Measurements from ENCODE around the gene STRADB.
"Not testable (repeated sequence)": the region's sequence is repeated elsewhere in the genome, so short reads cannot be mapped to it uniquely, and the experiment has no call there.

Gene STRADB

DNA sequence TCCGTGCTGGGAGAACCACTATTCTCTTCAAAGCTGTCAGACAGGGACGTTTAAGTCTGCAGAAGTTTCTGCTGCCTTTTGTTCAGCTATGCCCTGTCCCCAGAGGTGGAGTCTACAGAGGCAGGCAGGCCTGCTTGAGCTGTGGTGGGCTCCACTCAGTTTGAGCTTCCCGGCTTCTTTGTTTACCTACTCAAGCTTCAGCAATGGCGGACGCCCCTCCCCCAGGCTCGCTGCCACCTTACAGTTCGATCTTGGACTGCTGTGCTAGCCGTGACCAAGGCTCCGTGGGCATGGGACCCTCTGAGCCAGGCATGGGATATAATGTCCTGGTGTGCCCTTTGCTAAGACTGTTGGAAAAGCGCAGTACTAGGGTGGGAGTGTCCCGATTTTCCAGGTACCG lies 21.2 kb upstream of the STRADB start:
- DNase-seq (ENCODE audit: low read depth) = not testable (repeated sequence)

DNA sequence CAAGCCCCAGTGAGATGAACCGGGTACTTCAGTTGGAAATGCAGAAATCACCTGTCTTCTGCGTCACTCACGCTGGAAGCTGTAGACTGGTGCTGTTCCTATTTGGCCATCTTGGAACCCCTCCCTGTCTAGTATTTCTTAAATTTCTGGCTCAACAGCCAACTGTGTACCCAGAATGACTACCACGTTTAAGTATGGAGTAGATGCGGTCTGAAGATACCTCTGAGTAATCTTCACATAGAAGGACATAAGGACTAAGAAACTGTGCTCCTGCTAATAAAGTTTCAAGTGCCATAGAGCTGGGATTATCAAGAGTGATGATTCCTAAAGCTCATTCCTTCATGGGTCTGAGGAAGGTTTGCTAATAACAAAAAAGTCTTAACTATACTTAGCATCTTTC lies 20.7 kb upstream of the STRADB start:
- no peak for DNase-seq (ENCODE audit: low read depth)

DNA sequence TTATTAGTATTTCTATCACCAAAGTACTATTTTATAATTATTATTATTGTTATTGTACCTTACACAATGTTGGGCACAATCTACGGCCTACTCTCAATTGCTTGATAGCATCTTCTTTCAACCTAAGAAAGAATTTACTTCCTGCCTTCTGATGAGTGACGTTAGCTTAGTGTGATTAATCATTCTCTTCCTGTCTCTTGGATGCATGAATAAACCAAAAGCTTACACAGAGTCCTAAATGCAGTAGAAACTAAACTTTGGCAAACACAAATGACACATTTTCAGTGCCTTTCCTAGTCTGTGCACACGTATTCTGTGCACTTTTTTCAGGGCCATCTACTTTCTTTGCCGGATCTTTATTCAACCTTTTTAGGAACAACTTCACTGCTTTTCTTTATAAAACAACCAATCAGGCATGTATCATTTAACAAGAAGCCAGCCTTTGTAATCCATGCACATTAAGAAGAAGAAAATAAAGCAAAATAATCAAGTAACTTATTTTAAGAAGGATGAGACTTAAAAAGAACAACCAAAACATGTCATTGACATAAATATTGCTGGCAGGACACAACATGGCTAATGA lies 19.4 kb upstream of the STRADB start:
- no peak for DNase-seq (ENCODE audit: low read depth)

DNA sequence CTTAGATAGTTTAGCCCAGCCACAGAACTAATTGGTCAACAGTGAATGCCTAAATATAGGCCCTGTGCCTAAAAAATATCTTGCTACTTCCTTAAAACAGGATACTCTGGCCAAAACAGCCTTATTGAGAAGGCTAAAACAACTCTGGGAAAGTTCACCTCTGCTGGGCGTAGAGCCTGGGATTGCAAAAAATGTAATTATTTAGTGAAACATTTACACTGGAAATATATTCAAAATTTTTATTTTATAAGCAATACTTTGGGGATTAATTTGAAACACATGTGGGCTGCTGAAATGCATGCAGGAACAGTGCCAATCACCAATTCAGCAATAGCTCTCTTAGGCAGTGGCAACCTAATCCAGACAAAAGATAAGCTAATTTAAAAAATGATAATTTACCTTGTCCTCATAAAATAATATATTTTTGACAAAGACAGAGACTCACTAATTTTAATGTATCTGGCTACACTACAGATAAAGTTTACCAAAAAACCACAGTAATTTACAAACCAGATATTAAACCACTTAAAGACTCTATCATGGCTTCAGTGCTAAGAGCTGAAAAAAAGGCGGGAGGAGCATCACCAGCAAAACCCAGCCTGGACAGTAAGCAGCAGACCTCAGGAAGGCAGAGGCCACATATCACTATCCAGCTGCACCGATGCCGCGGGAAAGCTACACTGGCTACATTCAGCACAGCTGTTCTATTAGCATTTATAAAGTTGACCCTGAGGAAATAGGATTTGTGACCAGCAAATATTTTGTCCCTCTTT lies 18.7 kb upstream of the STRADB start:
- DNase-seq (ENCODE audit: low read depth) = peak; percentile 66

DNA sequence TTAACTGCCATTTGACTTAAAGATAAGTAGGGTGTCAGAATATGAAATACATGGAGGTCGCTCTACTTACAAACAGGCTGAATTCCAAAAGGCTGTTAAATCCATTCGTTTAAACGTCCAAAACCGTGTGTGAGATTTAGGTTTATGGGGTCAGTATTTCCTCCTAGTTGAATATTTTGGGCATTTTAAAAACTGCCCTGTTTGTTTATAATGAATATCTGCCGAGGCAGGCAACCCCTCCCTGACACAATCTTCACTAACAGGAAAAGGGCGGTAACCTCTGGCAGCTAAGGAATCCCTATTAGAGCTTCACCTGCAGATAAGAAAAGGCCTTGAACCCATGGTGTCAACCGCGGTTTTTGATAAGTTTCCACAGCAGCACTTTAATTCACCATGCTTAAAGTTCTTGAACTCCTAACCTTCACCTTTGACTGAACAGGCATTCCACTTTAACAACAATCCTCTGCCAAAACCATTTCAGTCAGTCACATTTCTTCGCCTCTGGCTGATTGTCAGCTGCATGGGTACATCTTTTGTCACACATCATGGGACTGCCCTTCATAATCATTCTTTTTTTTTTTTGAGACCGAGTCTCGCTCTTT lies 18.0 kb upstream of the STRADB start:
- no peak for DNase-seq (ENCODE audit: low read depth)

DNA sequence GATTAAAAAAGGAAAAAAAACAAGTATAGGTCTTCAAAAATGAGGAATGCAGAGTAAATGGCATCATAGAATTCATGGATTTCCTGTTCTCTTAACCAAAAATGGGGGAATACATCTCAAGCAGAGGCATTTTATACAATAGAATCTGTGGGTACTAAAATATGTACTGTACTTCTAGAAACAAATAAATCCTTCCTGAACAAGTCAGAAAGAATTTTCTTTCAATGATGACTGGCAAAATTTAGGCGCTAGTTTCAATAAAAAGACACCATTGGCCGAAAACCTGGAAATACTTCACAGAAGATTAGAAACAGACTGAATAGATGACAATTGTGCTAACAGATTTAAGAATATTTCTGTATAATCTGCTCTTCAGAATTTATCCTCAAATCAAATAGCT lies 15.4 kb upstream of the STRADB start:
- no peak for DNase-seq (ENCODE audit: low read depth)

DNA sequence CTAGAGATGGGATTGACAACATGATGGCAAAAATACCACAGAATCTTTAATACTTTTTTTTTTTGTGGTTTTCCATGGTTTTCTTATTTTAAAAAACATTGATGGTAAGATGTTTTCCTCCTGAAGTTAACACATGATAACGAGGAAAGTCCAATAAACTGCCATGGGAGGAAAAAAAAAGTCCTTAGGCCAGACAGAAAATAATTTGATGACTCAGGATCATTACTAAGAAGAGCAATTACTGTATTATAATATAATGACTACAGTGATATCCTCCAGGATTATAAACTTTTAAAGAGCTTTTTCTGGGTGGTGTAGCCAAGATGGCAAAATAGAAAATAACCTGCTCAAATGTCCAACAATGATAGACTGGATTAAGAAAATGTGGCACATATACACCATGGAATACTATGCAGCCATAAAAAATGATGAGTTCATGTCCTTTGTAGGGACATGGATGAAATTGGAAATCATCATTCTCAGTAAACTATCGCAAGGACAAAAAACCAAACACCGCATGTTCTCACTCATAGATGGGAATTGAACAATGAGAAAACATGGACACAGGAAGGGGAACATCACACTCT lies 12.1 kb upstream of the STRADB start:
- DNase-seq (ENCODE audit: low read depth) = not testable (repeated sequence)

DNA sequence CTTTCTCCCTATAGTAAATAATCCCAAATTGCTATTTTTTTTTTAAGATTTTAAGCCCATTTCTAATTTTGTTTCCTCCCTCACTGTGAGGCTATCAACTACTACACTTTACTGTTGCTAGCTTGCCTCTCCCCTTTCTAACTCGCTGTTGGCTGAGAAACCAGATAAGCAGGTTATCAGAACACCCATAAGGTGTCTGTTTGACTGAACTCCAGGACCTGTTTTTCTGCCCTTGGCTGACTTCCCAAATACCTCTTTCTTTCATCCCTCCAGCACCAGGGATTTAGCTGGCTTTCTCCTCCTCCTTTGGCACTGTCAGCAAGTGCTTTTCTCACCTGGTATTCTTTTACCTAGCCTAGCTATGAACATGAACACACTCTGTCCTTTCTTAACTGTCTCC lies 11.4 kb upstream of the STRADB start:
- no peak for DNase-seq (ENCODE audit: low read depth)

DNA sequence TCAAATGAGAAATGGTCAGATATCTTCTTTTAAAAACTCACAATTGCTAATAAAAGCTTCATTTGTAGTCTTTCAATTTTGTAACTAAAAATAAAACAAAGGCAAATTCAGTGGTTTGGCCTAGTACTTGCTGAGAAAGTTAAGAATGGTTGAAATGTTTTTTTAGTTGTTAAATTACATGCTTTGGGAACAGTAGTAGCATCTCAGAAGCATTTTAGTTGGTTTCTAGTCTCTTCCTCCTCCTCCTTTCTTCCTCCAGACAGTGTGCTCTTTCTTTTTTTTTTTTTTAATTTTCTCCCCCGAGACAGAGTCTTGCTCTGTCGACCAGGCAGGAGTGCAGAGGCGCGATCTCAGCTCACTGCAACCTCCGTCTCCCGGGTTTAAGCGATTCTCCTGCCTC lies 10.1 kb upstream of the STRADB start:
- no peak for DNase-seq (ENCODE audit: low read depth)

DNA sequence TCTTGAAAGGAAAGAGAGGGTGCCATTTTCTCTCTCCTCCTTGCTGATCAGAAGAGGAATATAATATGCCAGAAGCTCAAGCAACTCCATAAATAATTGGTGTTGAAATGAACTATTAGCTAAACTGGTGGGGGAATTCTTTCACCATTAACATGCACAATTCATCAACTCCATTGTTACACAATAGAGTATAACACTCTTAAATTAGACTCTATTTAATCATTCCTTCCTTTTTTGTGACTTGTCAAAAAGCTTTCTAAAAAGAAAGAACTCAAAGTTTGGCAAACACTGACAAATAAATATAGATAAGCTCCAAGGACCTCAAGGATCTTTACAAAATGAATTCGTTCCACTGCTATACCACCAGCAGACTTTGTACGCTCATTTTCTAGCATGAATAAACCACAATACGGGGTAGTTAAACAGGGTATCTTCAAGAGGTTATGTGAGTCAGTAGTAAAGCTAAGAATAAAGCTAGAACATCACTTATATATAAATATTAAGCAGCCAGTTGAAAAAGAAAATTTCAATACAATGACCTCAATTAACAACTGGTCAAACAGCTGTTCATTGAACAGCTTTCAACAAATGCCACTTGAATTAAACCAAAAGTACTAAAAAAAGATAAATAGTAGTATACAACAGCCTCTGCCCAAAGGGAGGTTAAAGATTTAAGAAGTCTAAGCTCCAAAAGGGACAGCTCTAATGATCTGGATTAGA lies 6.6 kb upstream of the STRADB start:
- no peak for DNase-seq (ENCODE audit: low read depth)

DNA sequence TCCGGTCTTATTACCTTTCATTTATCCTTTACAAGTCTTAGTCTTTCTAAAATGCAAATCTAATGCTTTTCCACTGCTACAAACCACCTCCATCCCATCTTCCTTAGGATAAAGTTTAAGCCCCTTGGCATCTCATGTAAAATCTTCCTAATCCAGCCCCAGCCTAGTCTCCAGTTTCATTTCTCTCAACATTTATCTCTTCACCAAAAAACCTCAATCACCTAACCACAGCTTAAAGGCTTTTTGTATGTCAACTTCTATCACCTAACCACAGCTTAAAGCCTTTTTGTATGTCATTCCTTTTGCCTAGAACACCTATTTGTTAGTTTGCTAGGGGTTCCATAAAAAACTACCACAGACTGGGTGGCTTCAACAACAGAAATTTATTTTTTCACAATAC lies 4.5 kb upstream of the STRADB start:
- no peak for DNase-seq (ENCODE audit: low read depth)

DNA sequence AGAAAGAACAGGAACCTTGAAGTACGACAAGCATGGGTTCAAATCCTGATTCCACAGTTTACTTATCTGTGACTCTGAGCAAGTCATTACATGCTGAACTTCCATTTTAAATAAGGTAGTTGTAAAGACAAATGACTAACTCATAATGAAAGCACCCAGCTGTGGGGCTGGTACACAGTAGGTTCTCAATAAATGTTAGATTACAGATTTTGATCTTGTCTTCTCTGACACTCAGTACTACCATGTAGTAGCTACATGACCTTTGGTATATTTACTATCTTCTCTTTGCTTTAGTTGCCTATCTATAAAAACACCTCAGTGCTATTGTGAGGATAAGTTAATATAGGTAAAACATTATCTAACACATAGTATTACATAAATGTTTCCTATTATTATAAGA lies 3.5 kb upstream of the STRADB start:
- DNase-seq (ENCODE audit: low read depth) = no peak

DNA sequence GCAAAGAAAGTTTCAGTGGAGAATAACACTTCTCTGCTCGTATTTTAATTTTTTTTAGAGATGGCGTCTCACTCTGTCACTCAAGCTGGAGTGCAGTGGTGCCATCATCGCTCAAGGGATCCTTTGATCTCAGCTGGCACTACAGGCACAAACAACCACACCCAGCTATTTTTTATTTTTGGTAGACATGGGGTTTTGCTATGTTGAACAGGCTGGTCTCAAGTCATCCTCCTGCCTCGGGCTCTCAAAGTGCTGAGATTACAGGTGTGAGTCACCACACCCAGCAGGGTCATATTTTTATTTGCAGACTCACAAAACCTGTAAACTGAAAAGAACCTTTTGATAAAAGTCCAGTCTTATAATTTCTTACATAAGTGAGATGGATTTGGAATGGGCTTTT lies 2.8 kb upstream of the STRADB start:
- DNase-seq (ENCODE audit: low read depth) = no peak

DNA sequence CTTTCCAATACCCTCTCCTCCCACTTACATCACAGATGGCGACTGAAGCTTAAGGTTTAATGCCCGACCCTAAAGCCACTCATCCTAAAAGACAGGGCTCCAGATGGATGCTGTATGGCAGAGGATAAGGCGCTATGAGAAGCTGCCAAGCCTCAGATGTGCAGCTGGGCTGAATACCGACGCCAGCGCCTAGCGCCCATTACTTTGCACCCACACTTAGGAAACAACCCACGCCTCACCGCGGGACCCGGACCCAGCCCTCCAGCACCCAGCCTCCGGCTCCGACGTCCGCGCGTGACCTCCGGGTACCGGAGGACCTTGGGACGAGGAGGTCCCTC lies 617 bp upstream of the STRADB start:
- no peak for DNase-seq (ENCODE audit: low read depth)

DNA sequence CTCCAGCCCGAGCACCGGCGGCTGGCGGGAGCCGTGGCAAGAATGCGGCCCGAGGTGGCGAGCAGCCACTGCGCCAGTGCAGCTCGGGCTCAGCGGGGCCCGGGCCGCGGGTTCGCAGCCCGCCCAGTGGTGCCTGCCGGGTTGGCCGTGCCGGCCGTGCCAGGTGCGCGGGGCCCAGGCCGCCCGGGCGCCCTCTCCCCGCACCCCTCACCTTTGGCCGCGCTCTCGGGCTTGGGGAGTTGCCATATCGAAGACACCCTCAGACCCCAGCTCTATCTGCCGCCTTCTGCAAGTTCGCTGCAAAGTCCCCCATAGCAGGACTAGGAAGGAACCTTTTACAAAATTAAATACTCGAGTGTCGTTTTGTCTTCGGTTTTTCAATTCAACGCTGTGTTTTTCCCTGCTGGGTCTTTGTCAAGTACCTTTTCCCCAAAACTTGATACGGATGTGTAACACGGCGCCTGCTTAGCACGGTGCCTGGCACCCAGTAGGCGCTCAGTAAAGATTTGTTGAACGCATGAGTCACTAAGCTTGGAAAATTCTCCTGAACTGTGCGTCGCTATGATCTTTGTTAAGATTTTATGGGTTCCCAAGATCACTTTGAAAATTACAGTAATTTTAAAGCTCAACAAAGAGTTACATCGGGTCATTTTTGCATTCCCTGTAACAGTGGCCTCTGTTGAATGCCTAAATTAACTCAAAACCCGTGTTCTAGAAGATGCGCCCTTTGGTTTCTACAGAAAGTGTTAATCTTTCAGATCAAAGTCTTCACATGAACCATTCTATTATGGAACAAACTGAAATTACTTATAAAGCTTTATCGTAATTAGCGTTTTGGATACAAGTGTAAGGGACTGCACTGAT lies 750 bp downstream of the STRADB start:
- DNase-seq (ENCODE audit: low read depth) = no peak

DNA sequence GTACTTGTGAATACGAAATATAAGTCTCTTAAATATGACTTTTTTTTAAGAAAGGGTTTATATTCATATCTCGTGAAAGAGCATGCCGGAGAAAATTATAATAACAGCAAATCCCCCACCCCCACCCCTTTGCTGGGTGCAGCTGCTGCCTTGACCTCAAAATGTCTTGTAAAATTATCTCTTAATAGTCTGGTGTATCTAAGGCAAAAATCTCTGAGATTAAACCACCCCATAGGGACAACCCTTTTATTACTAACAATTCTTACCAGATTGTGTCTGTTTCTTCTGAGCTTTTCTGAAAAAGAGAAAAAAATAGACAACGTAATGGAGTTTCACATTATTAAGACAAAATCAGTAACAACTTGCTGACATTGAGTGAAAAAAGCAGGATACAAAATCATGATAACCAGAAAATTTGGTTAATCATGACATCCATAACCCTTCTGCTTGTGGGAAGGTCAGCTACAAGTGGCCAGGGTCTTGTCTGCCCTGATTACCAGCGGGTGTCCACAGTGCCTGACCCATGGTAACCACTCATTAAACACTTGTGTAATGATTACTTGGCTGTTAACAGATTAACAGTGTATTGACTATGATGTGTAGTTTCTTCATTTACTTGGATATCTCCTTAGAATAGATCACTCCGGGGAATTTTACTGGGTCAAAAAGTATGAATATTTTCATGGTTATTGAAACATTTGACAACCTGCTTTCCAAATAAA lies 1.5 kb downstream of the STRADB start:
- no peak for DNase-seq (ENCODE audit: low read depth)

DNA sequence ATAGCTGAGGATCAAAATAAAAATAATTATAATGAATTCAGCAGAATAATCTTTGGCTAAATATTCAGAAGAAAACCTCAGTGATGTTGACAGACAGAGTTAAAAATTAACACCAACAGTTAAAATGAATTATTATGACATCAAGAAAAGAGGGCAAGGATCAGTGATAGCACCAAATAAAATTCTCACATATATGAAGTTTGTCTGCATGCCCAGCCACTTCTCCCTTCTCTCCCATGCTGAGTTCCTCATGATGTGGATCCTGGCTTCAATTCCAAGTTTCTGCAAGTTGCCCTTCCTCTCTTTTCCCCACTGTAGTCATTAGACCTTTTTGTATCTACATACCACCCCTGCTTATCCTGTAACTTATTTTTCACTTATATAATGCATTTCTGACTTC lies 6.8 kb downstream of the STRADB start:
- DNase-seq (ENCODE audit: low read depth) = no peak

DNA sequence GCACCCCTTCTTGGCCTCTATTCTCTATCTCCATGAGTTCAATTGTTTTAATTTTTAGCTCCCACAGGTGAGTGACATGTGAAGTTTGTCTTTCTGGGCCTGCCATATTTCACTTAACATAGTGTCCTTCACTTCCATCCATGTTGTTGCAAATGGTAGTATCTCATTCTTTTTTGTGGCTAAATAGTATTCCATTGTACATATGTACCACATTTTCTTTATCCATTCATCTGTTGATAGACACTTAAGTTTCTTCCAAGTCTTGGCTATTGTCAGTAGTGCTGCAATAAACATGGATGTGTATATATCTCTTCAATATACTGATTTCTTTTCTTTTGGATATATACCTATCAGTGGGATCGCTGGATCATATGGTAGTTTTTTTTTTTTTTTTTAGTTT lies 9.0 kb downstream of the STRADB start:
- DNase-seq (ENCODE audit: low read depth) = no peak

DNA sequence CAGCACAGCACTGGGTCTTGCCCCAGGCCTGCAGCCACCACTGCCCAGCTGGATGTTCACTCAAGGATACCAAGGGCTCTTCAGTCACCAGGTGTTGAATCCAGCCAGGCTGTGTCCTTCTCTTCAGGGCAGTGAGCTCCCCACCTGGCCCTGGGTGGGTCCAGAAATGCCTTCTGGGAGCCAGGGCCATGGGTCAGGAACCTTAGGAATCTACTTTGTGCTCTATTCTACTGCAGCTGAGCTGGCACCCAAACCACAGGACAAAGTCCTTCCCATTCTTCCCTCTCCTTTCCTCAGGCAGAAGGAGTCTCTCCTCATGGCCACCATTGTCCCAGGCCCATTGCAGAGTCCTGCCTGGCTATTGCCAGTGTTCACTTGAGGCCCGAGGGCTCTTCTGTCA lies 13.0 kb downstream of the STRADB start:
- no peak for DNase-seq (ENCODE audit: low read depth)

DNA sequence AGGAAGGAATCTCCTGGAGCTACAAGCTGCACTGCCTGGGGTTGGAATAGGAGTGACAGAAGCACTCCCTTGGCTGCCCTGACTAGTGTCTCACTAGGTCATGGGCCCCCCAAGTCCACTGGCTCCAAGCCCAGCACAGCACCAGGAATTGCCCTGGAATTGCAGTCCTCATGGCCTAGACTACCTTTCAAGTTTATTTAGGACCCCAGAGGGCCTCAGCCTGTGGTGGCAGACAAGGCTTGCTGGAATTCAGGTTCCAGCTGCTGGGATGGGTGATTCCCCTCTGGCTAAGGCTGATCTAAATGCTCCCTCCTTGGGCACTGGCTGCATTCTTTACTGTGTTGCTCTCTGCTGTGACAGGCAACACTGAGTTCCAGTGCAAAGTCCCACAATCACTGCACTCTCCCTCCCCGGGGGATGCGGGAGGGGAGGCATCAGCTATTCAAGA lies 14.0 kb downstream of the STRADB start:
- DNase-seq (ENCODE audit: low read depth) = no peak

DNA sequence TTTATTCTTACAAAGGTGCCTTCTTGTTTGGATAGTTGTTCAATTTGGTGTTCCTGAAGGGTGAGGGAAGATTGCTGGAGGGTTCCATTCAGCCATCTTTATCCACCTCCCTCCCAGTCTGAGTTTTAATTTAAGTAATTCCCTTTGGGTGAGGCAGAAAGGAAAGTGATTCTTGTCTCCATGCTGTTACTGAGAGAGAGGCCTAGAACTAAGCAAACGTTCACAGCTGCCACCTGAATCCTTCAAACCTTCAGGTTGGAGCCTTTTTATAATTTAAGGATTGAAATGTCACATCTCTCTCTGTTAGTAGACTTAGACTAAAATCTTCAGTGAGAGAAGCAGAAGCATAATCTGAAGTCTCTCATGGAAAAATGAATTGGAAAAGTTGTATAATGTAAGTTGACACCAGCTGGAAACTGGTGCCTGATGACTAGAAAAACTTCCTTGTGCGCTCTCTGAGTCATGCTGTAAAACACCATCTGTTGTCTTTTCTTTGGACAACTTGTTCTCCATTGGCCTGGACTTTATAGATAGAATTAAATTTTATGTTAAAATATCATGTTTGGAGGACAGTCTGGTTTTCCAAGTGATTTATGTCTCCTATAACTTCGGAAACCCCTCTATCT lies 14.6 kb downstream of the STRADB start:
- peak; percentile 64 for DNase-seq (ENCODE audit: low read depth)
